ENCODE data around the gene PAPOLB. TPM values are rescaled to one million over a fixed set of nuclear protein-coding genes. Genes with fewer than 3 reads are reported as not detected.

The PAPOLB gene
- total RNA-seq (2022; extraction: Qiagen RNA extraction; ENCODE audit: low read depth): not detected in 5 replicates

GRCh38 chr7:4861673-4862072 lies at the start of gene PAPOLB:
Gene PAPOLB, minus strand, starts transcription at chr7:4862030. Its CDS starts 220 bp downstream, at chr7:4861810.

GRCh38 chr7:4883372-4884144 lies 21.7 kb upstream of the PAPOLB start, which contains the start of gene RADIL:
Gene RADIL, minus strand, starts transcription at chr7:4883716. Its CDS starts 5,577 bp downstream, at chr7:4878139.

Other genes with a start within 250 kb of the PAPOLB start
- gene FOXK1, start 179.7 kb downstream of the PAPOLB start, total RNA-seq (2022; extraction: Qiagen RNA extraction; ENCODE audit: low read depth): 12.4 to 14.8 TPM (median 12.6 TPM) in 5 replicates
- gene AP5Z1, start 86.4 kb downstream of the PAPOLB start, total RNA-seq (2022; extraction: Qiagen RNA extraction; ENCODE audit: low read depth): 20.1 to 41.4 TPM (median 34.3 TPM) in 5 replicates
- gene RADIL, start 21.7 kb upstream of the PAPOLB start, total RNA-seq (2022; extraction: Qiagen RNA extraction; ENCODE audit: low read depth): 1.2 to 2.4 TPM (median 1.6 TPM) in 5 replicates
- not detected in 5 replicates for gene MMD2, start 97.2 kb upstream of the PAPOLB start, total RNA-seq (2022; extraction: Qiagen RNA extraction; ENCODE audit: low read depth)
- 5.4 to 7.6 TPM (median 5.7 TPM) in 5 replicates for gene RBAK, start 183.8 kb upstream of the PAPOLB start, total RNA-seq (2022; extraction: Qiagen RNA extraction; ENCODE audit: low read depth)

Data from A549 treated with CpdA at 1 μM for 4 hours (cell line).